Activated CD4-positive, alpha-beta T cell treated with anti-CD3 and anti-CD28 coated beads, Interleukin-2, amount 50 U/mL, for 48 hours (primary cell): ENCODE measurements around the gene ATOSB.

ENCODE experiments used
- DNase-seq, 2 experiments: peaks; one replicate each; pipeline ENCODE4 v3.0.0-alpha.2; 2020

ATOSB gene

GRCh38 chr9:35085078-35085477, 30.6 kb downstream of the ATOSB start:
- no peak for DNase-seq

GRCh38 chr9:35079426-35080341, 36.0 kb downstream of the ATOSB start, which contains the start of gene FANCG:
FANCG (minus strand) TSS chr9:35079942; CDS start chr9:35079524, 418 bp downstream.
- DNase-seq, result peak; percentile 86 to 89

GRCh38 chr9:35079041-35079425, 36.6 kb downstream of the ATOSB start:
- peak; percentile 15 to 26 for DNase-seq

GRCh38 chr9:35078066-35078465, 37.6 kb downstream of the ATOSB start:
- no peak for DNase-seq

GRCh38 chr9:35076848-35077247, 38.8 kb downstream of the ATOSB start:
- no peak for DNase-seq

- DNase-seq, result no peak
These were observed 40.3 kb downstream of the ATOSB start for GRCh38 chr9:35075358-35075757.

GRCh38 chr9:35074791-35075190, 40.9 kb downstream of the ATOSB start:
- no peak for DNase-seq

- DNase-seq, result no peak
These were observed 41.5 kb downstream of the ATOSB start for GRCh38 chr9:35074141-35074540.

- DNase-seq, result no peak
These were observed 42.4 kb downstream of the ATOSB start for GRCh38 chr9:35073279-35073612.

- peak; percentile 95 to 97 for DNase-seq
These were observed 43.0 kb downstream of the ATOSB start, which contains the start of gene VCP for GRCh38 chr9:35072461-35073278. VCP (minus strand) TSS chr9:35072625; CDS start chr9:35072353, 272 bp downstream.

- DNase-seq, result peak; percentile 71 to 76
These were observed 43.7 kb downstream of the ATOSB start for GRCh38 chr9:35071814-35072460.

GRCh38 chr9:35070823-35071813, 44.5 kb downstream of the ATOSB start:
- DNase-seq, result peak in 1 of 2 experiments; percentile 15

GRCh38 chr9:35069020-35069419, 46.6 kb downstream of the ATOSB start:
- no peak for DNase-seq

GRCh38 chr9:35067056-35067455, 48.6 kb downstream of the ATOSB start:
- no peak for DNase-seq

GRCh38 chr9:35060548-35061207, 55.0 kb downstream of the ATOSB start:
- DNase-seq, result no peak

GRCh38 chr9:35059438-35059837, 56.2 kb downstream of the ATOSB start:
- no peak for DNase-seq

GRCh38 chr9:35057271-35057620, 58.4 kb downstream of the ATOSB start:
- DNase-seq, result no peak

GRCh38 chr9:35056571-35057270, 58.9 kb downstream of the ATOSB start:
- no peak for DNase-seq

GRCh38 chr9:35054871-35055644, 60.6 kb downstream of the ATOSB start:
- no peak for DNase-seq
